HepG2 (cell line): Measurements from ENCODE around the gene ANKRD60. TPM values are rescaled to one million over a fixed set of nuclear protein-coding genes. Genes with fewer than 3 reads are reported as not detected.

Experiments
- ATAC-seq: fragments of 200-7000 bp; cut with Tn5 transposase; 3 replicates; pipeline ENCODE4 v1.9.1; 2020; ENCODE audit warnings: mild to moderate bottlenecking, moderate library complexity
- BruUV-seq: library from RNA; stranded (reverse); fragments of 400-500 nt; replicated peaks from 2 replicates; lab custom pipeline; 2021; lab: Mats Ljungman, UMichigan
- CTCF ChIA-PET: fragments of 300-600 bp; formaldehyde crosslinking; extraction: SDS; loops from one replicate; lab custom pipeline; 2021; ENCODE audit warnings: low total read pairs, inconsistent platforms, low intra/inter-chr PET ratio; lab: Yijun Ruan, JAX
- POLR2A ChIA-PET: fragments of 350-600 bp; sonication (Branson Sonifier 250); formaldehyde crosslinking; loops from one replicate; lab custom pipeline; 2020; ENCODE audit warnings: antibody characterized with exemption, inconsistent platforms; lab: Yijun Ruan, JAX
- DNase-seq: peaks from one replicate; pipeline ENCODE4 v3.0.0-alpha.2; 2015; ENCODE audit warnings: low spot score
- FAIRE-seq: peaks from 3 replicates; lab custom pipeline; 2011; peaks lifted over from hg19 to GRCh38; lab: Jason Lieb, UNC
- H2AFZ ChIP-seq: one replicate; pipeline ENCODE4 v1.6.1; 2011; ENCODE audit warnings: low read length, inconsistent platforms
- H3K27ac ChIP-seq: fragments of 300-600 bp; 3 replicates; pipeline ENCODE4 v1.8.0; 2011; ENCODE audit warnings: mixed run types, mild to moderate bottlenecking, mixed read lengths, low read length, inconsistent platforms; ENCODE audit not compliant: insufficient read depth; ENCODE audit errors: extremely low read length
- H3K27me3 ChIP-seq, 2 experiments: fragments of 200-600 bp in 1 of 2; 2 replicates in 1 of 2; 3 replicates in 1 of 2; pipeline versions ENCODE4 v1.6.0 to v1.8.0; 2011; ENCODE audit warnings: low read length in 2 of 2, mild to moderate bottlenecking in 2 of 2, moderate library complexity in 2 of 2, inconsistent platforms in 1 of 2; ENCODE audit not compliant: insufficient read depth in 2 of 2, control insufficient read depth in 1 of 2
- H3K36me3 ChIP-seq, 2 experiments: fragments of 200-600 bp in 1 of 2; replicated peaks in 1 of 2; 2 replicates in 1 of 2; 3 replicates in 1 of 2; pipeline versions ENCODE4 v1.5.1 to v1.8.0; 2011; ENCODE audit warnings: low read length in 2 of 2, inconsistent platforms in 1 of 2; ENCODE audit not compliant: insufficient read depth in 2 of 2, control insufficient read depth in 1 of 2
- H3K4me1 ChIP-seq: 2 replicates; pipeline ENCODE4 v1.5.1; 2012; ENCODE audit warnings: low read length, inconsistent platforms; ENCODE audit not compliant: insufficient read depth
- H3K4me2 ChIP-seq: 2 replicates; pipeline ENCODE4 v1.6.0; 2011; ENCODE audit warnings: low read depth, low read length, inconsistent platforms
- H3K4me3 ChIP-seq, 3 experiments: fragments of 200-600 bp in 1 of 3; sonication (generic), shearing (Covaris generic) in 1 of 3; replicated peaks in 1 of 3; 2 replicates each; pipeline ENCODE4 v1.5.1; 2011 to 2016; ENCODE audit warnings: low read length in 3 of 3, inconsistent platforms in 2 of 3, low read depth in 2 of 3, mild to moderate bottlenecking in 2 of 3, control low read depth in 1 of 3, mixed read lengths in 1 of 3; ENCODE audit not compliant: insufficient read depth in 1 of 3
- H3K79me2 ChIP-seq: one replicate; pipeline ENCODE4 v1.6.1; 2011; ENCODE audit warnings: low read length, inconsistent platforms; ENCODE audit not compliant: insufficient read depth
- H3K9ac ChIP-seq: 2 replicates; pipeline ENCODE4 v1.6.0; 2011; ENCODE audit warnings: mild to moderate bottlenecking, low read depth, low read length, inconsistent platforms; ENCODE audit not compliant: insufficient read depth
- H3K9me3 ChIP-seq: 2 replicates; pipeline ENCODE4 v1.5.1; 2012; ENCODE audit warnings: mild to moderate bottlenecking, low read length
- H4K20me1 ChIP-seq: 2 replicates; pipeline ENCODE4 v1.6.0; 2011; ENCODE audit warnings: inconsistent platforms, mild to moderate bottlenecking, low read length, moderate library complexity; ENCODE audit not compliant: insufficient read depth
- ARNT2 ChIP-seq: sonication (generic); formaldehyde crosslinking; IDR thresholded peaks from 2 replicates; pipeline ENCODE4 v1.8.0; 2022; ENCODE audit warnings: mild to moderate bottlenecking, low read depth, missing genetic modification reagents, moderate library complexity
- CENPT ChIP-seq: sonication (generic); formaldehyde crosslinking; IDR thresholded peaks from 2 replicates; pipeline ENCODE4 v1.8.0; 2022; ENCODE audit warnings: low read depth, mild to moderate bottlenecking, moderate library complexity, missing genetic modification reagents
- CREB1 ChIP-seq, 2 experiments: fragments of 450-650 bp in 1 of 2; IDR thresholded peaks; 2 replicates each; pipeline ENCODE4 v1.6.1; 2016 to 2017; ENCODE audit warnings: control low read depth in 1 of 2, mild to moderate bottlenecking in 1 of 2, missing compliant biosample characterization in 1 of 2, missing genetic modification characterization in 1 of 2
- MAFK ChIP-seq, 2 experiments: IDR thresholded peaks in 1 of 2; conservative IDR thresholded peaks in 1 of 2; 2 replicates each; pipeline ENCODE4 v1.6.1; 2011; ENCODE audit warnings: improper control_type of control experiment in 2 of 2, low read length in 2 of 2
- RFX5 ChIP-seq: IDR thresholded peaks from 2 replicates; pipeline ENCODE4 v1.6.1; 2011; ENCODE audit warnings: low read depth, low read length, improper control_type of control experiment
- ZNF432 ChIP-seq: sonication (generic); formaldehyde crosslinking; IDR thresholded peaks from 2 replicates; pipeline ENCODE4 v1.5.0; 2020; ENCODE audit warnings: missing genetic modification reagents, mild to moderate bottlenecking, borderline replicate concordance
- ZNF543 ChIP-seq: sonication (generic); formaldehyde crosslinking; IDR thresholded peaks from 2 replicates; pipeline ENCODE4 v1.4.0; 2020; ENCODE audit warnings: mild to moderate bottlenecking, missing genetic modification reagents
- ZNF589 ChIP-seq: sonication (generic); formaldehyde crosslinking; conservative IDR thresholded peaks from 2 replicates; pipeline ENCODE4 v1.8.0; 2022; ENCODE audit warnings: mild to moderate bottlenecking, moderate library complexity, missing genetic modification reagents
- ZSCAN30 ChIP-seq: sonication (generic); formaldehyde crosslinking; IDR thresholded peaks from 2 replicates; pipeline ENCODE4 v1.5.0; 2020; ENCODE audit warnings: mild to moderate bottlenecking, missing genetic modification reagents
- WGBS: methylation state at CpG from one replicate; pipeline ENCODE4 v1.1.6; 2017; ENCODE audit warnings: low lambda C conversion rate; 5-methylcytosine and 5-hydroxymethylcytosine counted together
- in situ Hi-C: cut with HindIII; loops from 2 replicates; pipeline ENCODE4 v1.10.0; 2017; ENCODE audit warnings: low pct_unique_long_range_greater_than_20kb; ENCODE audit not compliant: extremely low pct_ligation_motif_present
- intact Hi-C: fragments of 100-400 bp; cut with micrococcal nuclease; formaldehyde crosslinking; loops from one replicate; pipeline ENCODE4 v1.10.0; 2022; ENCODE audit not compliant: unreplicated experiment
- polyA plus RNA-seq, 8 experiments: library from polyadenylated mRNA; depleted of rRNA in 3 of 8; stranded (reverse) in 7 of 8; unstranded in 1 of 8; fragments of >200 nt; fragmentation: Illumina TruSeq in 4 of 8; extraction: Trizol in 4 of 8; gene quantifications; 2 replicates each; pipeline versions ENCODE4 v1.2.1 to v1.2.3, GENCODE V29; 2011 to 2016; ENCODE audit warnings: low read depth in 4 of 8, missing spikeins in 1 of 8, mixed read lengths in 1 of 8; ENCODE audit not compliant: insufficient read depth in 1 of 8
- total RNA-seq, 5 experiments: library from RNA; depleted of rRNA; stranded (reverse); fragments of >200 nt; fragmentation: Illumina TruSeq; extraction: Trizol; gene quantifications; 2 replicates each; pipeline ENCODE4 v1.2.3, GENCODE V29; 2016; ENCODE audit warnings: low read depth in 1 of 5
- TF ChIP-seq, protein P1 (sequence below): sonication (generic); formaldehyde crosslinking; IDR thresholded peaks from 2 replicates; pipeline ENCODE4 v1.4.0; 2020; ENCODE audit warnings: missing genetic modification reagents, borderline replicate concordance

The ANKRD60 gene
- total and polyA plus RNA-seq, 2 of the 13 experiments (the other 11 are each of a cell fraction or from before 2014, with no cell fraction given), result not detected

DNA sequence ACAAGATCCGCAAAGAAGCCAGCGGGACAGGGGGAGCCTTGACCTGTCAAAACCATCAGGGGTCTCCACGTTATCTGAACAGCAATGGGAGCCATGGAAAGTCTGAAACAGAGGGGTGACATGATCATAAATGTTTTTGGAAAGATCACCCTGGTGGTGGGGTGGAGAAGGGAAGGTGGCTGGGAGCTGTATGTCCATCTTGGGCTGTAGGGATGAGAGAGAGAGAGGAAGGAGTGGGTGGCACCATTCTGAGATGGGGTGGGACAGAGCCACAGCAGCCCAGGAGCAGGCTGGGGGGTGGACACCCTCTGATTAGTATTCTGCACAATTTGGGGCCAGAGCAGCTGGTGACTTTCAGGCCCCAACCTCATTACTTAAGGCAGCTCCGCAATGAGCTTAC, 30.1 kb downstream of the ANKRD60 start (continued):
- TF ChIP-seq ZNF543 (CRISPR knock-in tag) (no peak), CENPT (CRISPR knock-in tag) (no peak)

DNA sequence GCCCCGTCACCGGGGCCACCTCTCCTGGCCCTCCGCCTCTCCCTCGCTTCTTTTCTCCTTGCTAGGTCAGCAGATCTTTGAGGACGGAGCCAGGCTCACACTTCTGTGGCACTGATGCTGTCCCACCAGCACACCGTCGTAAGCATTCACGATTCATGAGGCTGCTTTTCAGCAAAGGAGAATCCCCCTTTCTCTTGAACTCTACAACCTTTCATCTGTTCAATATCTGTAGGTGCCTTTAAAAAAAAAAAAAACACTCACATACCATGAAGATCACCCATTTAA, 31.3 kb downstream of the ANKRD60 start:
- H3K27ac ChIP-seq, result no peak overlapping the region
- no peak for ATAC-seq
- ChIA-PET CTCF (no interaction called here), POLR2A (no interaction called here)
- no peaks in the 10 kb centered on the region for H4K20me1 ChIP-seq
- H3K4me1 ChIP-seq, result no peaks in the 10 kb centered on the region
- in situ Hi-C loops, result no loop called here
- no peak overlapping the region for H3K4me3 ChIP-seq
- peaks cover 6% of the 10 kb centered on the region for H3K9me3 ChIP-seq
- FAIRE-seq, result no peak
- H2AFZ ChIP-seq, result no peak overlapping the region
- intact Hi-C loops, result no loop called here
- no peak for DNase-seq
- no peak overlapping the region for H3K4me2 ChIP-seq
- H3K9ac ChIP-seq, result no peak overlapping the region
- BruUV-seq, result no TSS peak
- no peaks in the 10 kb centered on the region for H3K79me2 ChIP-seq
- TF ChIP-seq MAFK (conservative IDR thresholded peaks at IDR 0.05 in 1 of 2, IDR thresholded peaks at IDR 0.05 in 1 of 2; ENCODE audit: low read length in 2 of 2) (peak; percentile 4 to 58; a peak in 2 of 4 replicates), RFX5 (no peak)
- WGBS, result 45% methylated on average over 8 of the region's 8 CpGs
- H3K36me3 ChIP-seq, result no peaks in the 10 kb centered on the region
- H3K27me3 ChIP-seq, result peaks cover 5 to 39% of the 10 kb centered on the region in 2 experiments; a peak in 3 of 5 replicates

DNA sequence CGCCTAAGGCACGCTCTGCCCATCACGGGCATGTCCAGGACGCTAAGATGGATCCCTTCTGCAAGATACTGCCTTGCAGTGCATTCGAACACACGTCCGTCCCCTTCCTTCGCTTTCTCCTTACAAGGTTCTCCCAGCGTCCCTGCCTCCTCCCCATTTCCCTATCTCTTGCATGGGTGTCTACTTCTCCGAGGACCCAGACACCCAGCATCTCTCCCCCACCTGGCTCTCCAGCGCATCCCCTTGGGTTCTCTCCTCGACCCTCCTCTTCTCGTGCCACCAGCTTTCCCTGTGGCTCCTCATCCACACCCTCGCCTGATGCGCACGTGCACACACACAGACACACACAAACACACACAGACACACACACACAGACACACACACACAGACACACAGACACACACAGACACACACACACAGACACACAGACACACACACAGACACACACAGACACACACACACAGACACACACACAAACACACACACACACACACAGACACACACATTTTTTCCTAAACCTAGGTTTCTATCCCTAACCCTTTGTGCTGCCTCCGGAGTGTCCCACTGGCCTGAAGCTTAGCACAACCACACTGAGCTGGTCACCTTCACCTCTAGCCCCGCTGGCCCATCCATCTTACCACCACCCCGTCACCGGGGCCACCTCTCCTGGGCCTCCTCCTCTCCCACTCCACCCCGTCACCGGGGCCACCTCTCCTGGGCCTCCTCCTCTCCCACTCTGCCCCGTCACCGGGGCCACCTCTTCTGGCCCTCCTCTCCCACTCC, 31.9 kb downstream of the ANKRD60 start:
- ATAC-seq, result peak; percentile 18; the same call in 1 of the 3 replicates
- Histone ChIP-seq H3K79me2 (no peaks in the 10 kb centered on the region), H3K4me3 (no peak overlapping the region), H3K9me3 (peaks cover 6% of the 10 kb centered on the region), H2AFZ (no peak overlapping the region), H3K9ac (no peak overlapping the region), H3K4me1 (no peaks in the 10 kb centered on the region), H3K27ac (no peak overlapping the region), H4K20me1 (no peaks in the 10 kb centered on the region), H3K36me3 (no peaks in the 10 kb centered on the region), H3K27me3 (peaks cover 3 to 35% of the 10 kb centered on the region in 2 experiments; a peak in 3 of 5 replicates), H3K4me2 (no peak overlapping the region)
- no TSS peak for BruUV-seq
- no peak for FAIRE-seq
- intact Hi-C loops, result no loop called here
- in situ Hi-C loops, result no loop called here
- CTCF ChIA-PET, result interaction anchor here (2.3 kb wide), 1 partner anchor 14 kb away, joined by 7 read pairs; no protein-coding TSS in a partner anchor
- POLR2A ChIA-PET, result no interaction called here
- DNase-seq, result no peak
- WGBS, result 60% methylated on average over 24 of the region's 24 CpGs
- TF ChIP-seq CREB1 (IDR thresholded peaks at IDR 0.05), result 0 out of 2 replicates have a peak, but pooled peaks have one; percentile 28
- no peak for TF ChIP-seq CREB1 (CRISPR knock-in tag; IDR thresholded peaks at IDR 0.05)
- TF ChIP-seq, protein P1, sequence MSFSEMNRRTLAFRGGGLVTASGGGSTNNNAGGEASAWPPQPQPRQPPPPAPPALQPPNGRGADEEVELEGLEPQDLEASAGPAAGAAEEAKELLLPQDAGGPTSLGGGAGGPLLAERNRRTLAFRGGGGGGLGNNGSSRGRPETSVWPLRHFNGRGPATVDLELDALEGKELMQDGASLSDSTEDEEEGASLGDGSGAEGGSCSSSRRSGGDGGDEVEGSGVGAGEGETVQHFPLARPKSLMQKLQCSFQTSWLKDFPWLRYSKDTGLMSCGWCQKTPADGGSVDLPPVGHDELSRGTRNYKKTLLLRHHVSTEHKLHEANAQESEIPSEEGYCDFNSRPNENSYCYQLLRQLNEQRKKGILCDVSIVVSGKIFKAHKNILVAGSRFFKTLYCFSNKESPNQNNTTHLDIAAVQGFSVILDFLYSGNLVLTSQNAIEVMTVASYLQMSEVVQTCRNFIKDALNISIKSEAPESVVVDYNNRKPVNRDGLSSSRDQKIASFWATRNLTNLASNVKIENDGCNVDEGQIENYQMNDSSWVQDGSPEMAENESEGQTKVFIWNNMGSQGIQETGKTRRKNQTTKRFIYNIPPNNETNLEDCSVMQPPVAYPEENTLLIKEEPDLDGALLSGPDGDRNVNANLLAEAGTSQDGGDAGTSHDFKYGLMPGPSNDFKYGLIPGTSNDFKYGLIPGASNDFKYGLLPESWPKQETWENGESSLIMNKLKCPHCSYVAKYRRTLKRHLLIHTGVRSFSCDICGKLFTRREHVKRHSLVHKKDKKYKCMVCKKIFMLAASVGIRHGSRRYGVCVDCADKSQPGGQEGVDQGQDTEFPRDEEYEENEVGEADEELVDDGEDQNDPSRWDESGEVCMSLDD, result no peak
- no peak for TF ChIP-seq ZSCAN30 (CRISPR knock-in tag)
- no peak for TF ChIP-seq ARNT2 (CRISPR knock-in tag)
- TF ChIP-seq ZNF589 (CRISPR knock-in tag), result no peak
- TF ChIP-seq ZNF432 (CRISPR knock-in tag), result no peak
